ENCODE results near the gene HDAC11. TPM values are rescaled to one million over a fixed set of nuclear protein-coding genes. Genes with fewer than 3 reads are reported as not detected.

The HDAC11 gene
- total and polyA plus RNA-seq, 9 of the 15 experiments (the other 6 are each of a cell fraction or from before 2014, with no cell fraction given): 0.60 to 6.0 (median 4.5) TPM

DNA sequence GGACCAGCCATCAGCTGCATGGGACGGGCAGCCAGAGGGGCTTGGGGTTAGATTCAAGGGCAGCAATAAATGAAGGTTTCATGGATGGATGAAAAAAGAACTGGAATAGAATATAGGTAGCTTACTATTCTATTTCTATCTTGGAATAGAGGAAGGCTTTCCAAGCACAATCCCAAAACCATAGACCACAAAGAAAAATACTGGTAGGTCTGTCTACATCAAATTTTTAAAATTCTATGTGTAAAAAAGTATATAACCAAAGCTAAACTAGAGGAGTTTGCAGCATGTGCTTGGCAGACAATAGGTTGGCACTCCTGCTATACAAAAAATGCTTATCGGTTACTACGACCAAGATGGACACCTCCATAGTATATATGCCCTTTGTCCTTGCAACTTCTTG, 61.6 kb downstream of the HDAC11 start:
- TF ChIP-seq PURB (CRISPR knock-in tag; IDR thresholded peaks at IDR 0.05; ENCODE audit: low read depth) (no peak), CBX1 (IDR thresholded peaks at IDR 0.05; ENCODE audit: low read depth) (no peak), MED1 (CRISPR knock-in tag; IDR thresholded peaks at IDR 0.05; ENCODE audit: borderline replicate concordance) (no peak), TCF3 (CRISPR knock-in tag; IDR thresholded peaks at IDR 0.05) (no peak), TAF15 (IDR thresholded peaks at IDR 0.05; ENCODE audit: low read depth, low read length) (no peak), NCOA4 (IDR thresholded peaks at IDR 0.05; ENCODE audit: partially characterized antibody) (no peak), MCM3 (IDR thresholded peaks at IDR 0.05) (no peak), RUNX1 (IDR thresholded peaks at IDR 0.05; ENCODE audit: low read depth) (no peak)
- TF ChIP-seq, protein P1, sequence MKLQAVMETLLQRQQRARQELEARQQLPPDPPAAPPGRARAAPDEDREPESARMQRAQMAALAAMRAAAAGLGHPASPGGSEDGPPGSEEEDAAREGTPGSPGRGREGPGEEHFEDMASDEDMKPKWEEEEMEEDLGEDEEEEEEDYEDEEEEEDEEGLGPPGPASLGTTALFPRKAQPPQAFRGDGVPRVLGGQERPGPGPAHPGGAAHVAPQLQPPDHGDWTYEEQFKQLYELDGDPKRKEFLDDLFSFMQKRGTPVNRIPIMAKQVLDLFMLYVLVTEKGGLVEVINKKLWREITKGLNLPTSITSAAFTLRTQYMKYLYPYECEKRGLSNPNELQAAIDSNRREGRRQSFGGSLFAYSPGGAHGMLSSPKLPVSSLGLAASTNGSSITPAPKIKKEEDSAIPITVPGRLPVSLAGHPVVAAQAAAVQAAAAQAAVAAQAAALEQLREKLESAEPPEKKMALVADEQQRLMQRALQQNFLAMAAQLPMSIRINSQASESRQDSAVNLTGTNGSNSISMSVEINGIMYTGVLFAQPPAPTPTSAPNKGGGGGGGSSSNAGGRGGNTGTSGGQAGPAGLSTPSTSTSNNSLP (IDR thresholded peaks at IDR 0.05; ENCODE audit: borderline replicate concordance, low read depth, low read length): no peak
- Histone ChIP-seq H3K27ac (ENCODE audit: extremely low read depth, low read depth, low read length) (no peak overlapping the region), H3K36me3 (ENCODE audit: control insufficient read depth, insufficient read depth, low read length) (no peaks in the 10 kb centered on the region), H3K27me3 (ENCODE audit: control insufficient read depth in 2 of 2, insufficient read depth in 2 of 2, low read length in 2 of 2) (peaks cover 7 to 43% of the 10 kb centered on the region in 2 experiments; a peak in 4 of 5 replicates), H3K9me1 (ENCODE audit: control insufficient read depth, insufficient read depth, low read length) (peaks cover 3% of the 10 kb centered on the region), H3K4me3 (no peak overlapping the region), H3K4me1 (replicated peaks in 1 of 2; ENCODE audit: control insufficient read depth in 2 of 2, insufficient read depth in 2 of 2, low read length in 2 of 2) (peaks cover 9 to 10% of the 10 kb centered on the region in 2 experiments; a peak in 4 of 5 replicates), H2AFZ (ENCODE audit: low read depth, low read length) (no peak overlapping the region), H4K20me1 (replicated peaks; ENCODE audit: control insufficient read depth, insufficient read depth, low read length) (peaks cover 6% of the 10 kb centered on the region; the same call in 1 of the 2 replicates), H3K9ac (ENCODE audit: insufficient read depth in 1 of 2, low read depth in 2 of 2, low read length in 2 of 2) (no peak overlapping the region), H3K79me2 (ENCODE audit: control insufficient read depth, insufficient read depth, low read length) (no peaks in the 10 kb centered on the region), H3K9me3 (replicated peaks; ENCODE audit: control insufficient read depth, insufficient read depth, low read depth, low read length) (no peaks in the 10 kb centered on the region), H3K4me2 (ENCODE audit: insufficient read depth, low read length) (no peak overlapping the region)
- in situ Hi-C loops (cut with MboI): no loop called here
- FAIRE-seq (no peak), DNase-seq (ENCODE audit: extremely low read depth in 1 of 4, low spot score in 3 of 4) (no peak), ATAC-seq (no peak)
- no TSS peak for BruUV-seq (replicated peaks)
- ChIA-PET POLR2A (no interaction called here), CTCF (ENCODE audit: low intra/inter-chr PET ratio) (no interaction called here)
- intact Hi-C loops (cut with micrococcal nuclease): no loop called here
- WGBS (ENCODE audit: insufficient coverage, low coverage, missing lambda C conversion rate): 6% methylated on average over 3 of the region's 3 CpGs

Measured in K562 (cell line).